ENCODE measurements around the gene PPFIA4. TPM values are rescaled to one million over a fixed set of nuclear protein-coding genes. Genes with fewer than 3 reads are reported as not detected.

The PPFIA4 gene
- polyA plus RNA-seq, 1 of the 3 experiments (the other 2 are of a cell fraction) = 4.4 TPM

- TF ChIP-seq, protein P1, sequence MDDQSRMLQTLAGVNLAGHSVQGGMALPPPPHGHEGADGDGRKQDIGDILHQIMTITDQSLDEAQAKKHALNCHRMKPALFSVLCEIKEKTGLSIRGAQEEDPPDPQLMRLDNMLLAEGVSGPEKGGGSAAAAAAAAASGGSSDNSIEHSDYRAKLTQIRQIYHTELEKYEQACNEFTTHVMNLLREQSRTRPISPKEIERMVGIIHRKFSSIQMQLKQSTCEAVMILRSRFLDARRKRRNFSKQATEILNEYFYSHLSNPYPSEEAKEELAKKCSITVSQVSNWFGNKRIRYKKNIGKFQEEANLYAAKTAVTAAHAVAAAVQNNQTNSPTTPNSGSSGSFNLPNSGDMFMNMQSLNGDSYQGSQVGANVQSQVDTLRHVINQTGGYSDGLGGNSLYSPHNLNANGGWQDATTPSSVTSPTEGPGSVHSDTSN (IDR thresholded peaks at IDR 0.05) = no peak
- no peak for TF ChIP-seq RAD21 (IDR thresholded peaks at IDR 0.05; ENCODE audit: low read length)
These were observed 33.8 kb downstream of the PPFIA4 start (continued) for GRCh38 chr1:203060115-203060514.

DNA sequence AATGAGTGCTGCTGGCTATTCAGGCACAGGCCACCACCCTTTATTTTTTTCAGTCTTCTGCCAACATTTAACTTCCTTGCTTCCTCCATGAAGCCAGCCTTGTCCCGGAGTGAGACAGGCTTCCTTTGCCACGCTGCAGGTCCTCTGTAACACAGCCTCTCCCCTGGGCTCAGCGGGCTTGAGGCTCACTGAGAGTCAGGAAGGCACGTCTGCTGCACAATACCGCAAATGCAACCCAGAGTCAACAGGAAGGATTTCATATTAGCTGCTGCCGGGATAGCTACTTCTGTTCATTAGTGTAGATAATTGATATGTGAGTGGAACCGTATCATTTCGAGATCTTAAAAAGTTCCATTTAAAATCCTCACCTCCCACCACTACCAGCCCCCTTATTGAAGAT lies 37.0 kb downstream of the PPFIA4 start:
- Histone ChIP-seq H3K9ac (no peak overlapping the region), H3K79me2 (ENCODE audit: insufficient read depth) (no peaks in the 10 kb centered on the region), H3K36me3 (replicated peaks in 1 of 2; ENCODE audit: control insufficient read depth in 1 of 2, insufficient read depth in 2 of 2, low read length in 1 of 2) (no peaks in the 10 kb centered on the region), H3K9me2 (no peaks in the 10 kb centered on the region), H4K20me1 (ENCODE audit: insufficient read depth) (no peaks in the 10 kb centered on the region), H3K4me1 (ENCODE audit: control insufficient read depth in 1 of 2, insufficient read depth in 2 of 2, low read depth in 1 of 2, low read length in 1 of 2) (peaks cover 0 to 15% of the 10 kb centered on the region in 2 experiments; a peak in 1 of 4 replicates), H3K27me3 (ENCODE audit: insufficient read depth) (no peaks in the 10 kb centered on the region), H3K9me3 (no peaks in the 10 kb centered on the region), H3K4me2 (no peak overlapping the region), H3K27ac (ENCODE audit: low read depth in 2 of 2, low read length in 1 of 2) (no peak overlapping the region), H3F3A (replicated peaks; ENCODE audit: insufficient read depth) (no peaks in the 10 kb centered on the region), H3K4me3 (ENCODE audit: low read depth in 2 of 2, low read length in 1 of 2) (no peak overlapping the region), H2AFZ (ENCODE audit: low read depth) (no peak overlapping the region)
- peak; percentile 56 for DNase-seq
- ChIA-PET POLR2A (no interaction called here), CTCF (interaction anchor here (1.2 to 7.2 kb wide), 4 partner anchors 10 to 204 kb away, joined by 3 to 52 read pairs (median 8); no protein-coding TSS in a partner anchor)
- WGBS (ENCODE audit: low lambda C conversion rate) = 77% methylated on average over 8 of the region's 8 CpGs
- 0 out of 2 replicates have a peak, but pooled peaks have one; percentile 11 for TF ChIP-seq GATA2 (CRISPR knock-in tag; IDR thresholded peaks at IDR 0.05)
- no peak for TF ChIP-seq RCOR1 (IDR thresholded peaks at IDR 0.05; ENCODE audit: low read length)

DNA sequence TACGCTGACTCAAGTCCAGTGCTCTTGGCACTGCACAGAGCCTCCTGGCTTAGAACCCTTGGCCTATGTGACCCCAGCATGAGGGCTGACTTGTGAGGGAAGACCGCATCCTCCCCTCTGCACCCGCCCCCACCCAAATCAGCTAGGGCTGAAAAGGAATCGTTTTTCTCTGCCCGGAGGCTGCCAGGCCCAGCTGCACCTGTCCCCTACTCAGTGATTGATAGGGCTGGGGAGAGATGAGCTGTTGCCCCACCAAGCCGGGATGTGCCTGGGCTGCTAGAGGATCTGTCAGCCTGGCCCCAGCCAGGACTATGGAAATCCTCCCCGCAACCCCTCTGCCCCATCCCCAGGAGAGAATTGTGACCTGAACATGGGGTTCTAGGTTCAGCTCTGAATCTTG lies 38.9 kb downstream of the PPFIA4 start:
- Histone ChIP-seq H3K4me1 (ENCODE audit: control insufficient read depth in 1 of 2, insufficient read depth in 2 of 2, low read depth in 1 of 2, low read length in 1 of 2) (peaks cover 0 to 29% of the 10 kb centered on the region in 2 experiments; a peak in 2 of 4 replicates), H3K27me3 (ENCODE audit: insufficient read depth) (no peaks in the 10 kb centered on the region), H3K4me3 (ENCODE audit: low read depth in 2 of 2, low read length in 1 of 2) (no peak overlapping the region), H3K9me2 (no peaks in the 10 kb centered on the region), H3F3A (replicated peaks; ENCODE audit: insufficient read depth) (no peaks in the 10 kb centered on the region), H3K9ac (no peak overlapping the region), H3K36me3 (replicated peaks in 1 of 2; ENCODE audit: control insufficient read depth in 1 of 2, insufficient read depth in 2 of 2, low read length in 1 of 2) (no peaks in the 10 kb centered on the region), H3K4me2 (no peak overlapping the region), H3K27ac (ENCODE audit: low read depth in 2 of 2, low read length in 1 of 2) (no peak overlapping the region), H4K20me1 (ENCODE audit: insufficient read depth) (no peaks in the 10 kb centered on the region), H3K9me3 (no peaks in the 10 kb centered on the region), H2AFZ (ENCODE audit: low read depth) (no peak overlapping the region), H3K79me2 (ENCODE audit: insufficient read depth) (no peaks in the 10 kb centered on the region)
- WGBS (ENCODE audit: low lambda C conversion rate) = 66% methylated on average over 5 of the region's 7 CpGs
- ChIA-PET CTCF (interaction anchor here (1.6 to 7.2 kb wide), 4 partner anchors 10 to 202 kb away, joined by 8 to 52 read pairs (median 11); no protein-coding TSS in a partner anchor), POLR2A (interaction anchor here (1.0 to 1.7 kb wide), 2 partner anchors 13 to 21 kb away, joined by 3 to 4 read pairs; no protein-coding TSS in a partner anchor)
- TF ChIP-seq IRF3 (IDR thresholded peaks at IDR 0.05; ENCODE audit: low read depth, low read length) (no peak), SIN3A (IDR thresholded peaks at IDR 0.05; ENCODE audit: borderline replicate concordance, low read depth, low read length) (no peak), EP300 (IDR thresholded peaks at IDR 0.05; ENCODE audit: borderline replicate concordance in 1 of 2, low read depth in 1 of 2, low read length in 1 of 2) (no peak), ELF1 (IDR thresholded peaks at IDR 0.05) (no peak), TAF1 (IDR thresholded peaks at IDR 0.05; ENCODE audit: borderline replicate concordance, low read depth, low read length) (no peak), NFIC (IDR thresholded peaks at IDR 0.05; ENCODE audit: borderline replicate concordance) (no peak)
- no peak for DNase-seq
